Natural killer cell treated with Interleukin-12 subunit alpha and Interleukin-12 subunit beta and Interleukin-15 and Interleukin-18, amount 100 ng/mL, for 72 hours (primary cell): ENCODE measurements around the gene NMRK2. TPM values are rescaled to one million over a fixed set of nuclear protein-coding genes. Genes with fewer than 3 reads are reported as not detected.
"Not testable (repeated sequence)": the region's sequence is repeated elsewhere in the genome, so short reads cannot be mapped to it uniquely, and the experiment has no call there.

Experiments used
- ATAC-seq, 2 donors: fragments of 150-1000 bp; cut with Tn5 transposase in 1 of 2; sonication (Bioruptor Pico), chemical (Tn5 transposase) in 1 of 2; 2 replicates each; pipeline ENCODE4 v1.10.0; 2021
- DNase-seq: peaks from one replicate; pipeline ENCODE4 v3.0.0; 2022; ENCODE audit warnings: low spot score
- H3K27ac Mint-ChIP-seq, 2 donors: 1 replicate in 1 of 2; 2 replicates in 1 of 2; pipeline ENCODE4 v1.8.0; 2022; ENCODE audit warnings: mixed read lengths in 2 of 2, mild to moderate bottlenecking in 1 of 2, moderate library complexity in 1 of 2
- H3K27me3 Mint-ChIP-seq, 2 donors: 1 replicate in 1 of 2; 2 replicates in 1 of 2; pipeline ENCODE4 v1.8.0; 2022; ENCODE audit warnings: mixed read lengths in 2 of 2
- H3K36me3 Mint-ChIP-seq: one replicate; pipeline ENCODE4 v1.8.0; 2022; ENCODE audit warnings: mixed read lengths
- H3K4me1 Mint-ChIP-seq, 2 donors: 1 replicate in 1 of 2; 2 replicates in 1 of 2; pipeline ENCODE4 v1.8.0; 2022; ENCODE audit warnings: low read depth in 2 of 2, mixed read lengths in 2 of 2, mild to moderate bottlenecking in 1 of 2
- H3K4me3 Mint-ChIP-seq: one replicate; pipeline ENCODE4 v1.8.0; 2022; ENCODE audit warnings: mixed read lengths
- H3K9me3 Mint-ChIP-seq: 2 replicates; pipeline ENCODE4 v1.8.0; 2022; ENCODE audit warnings: mixed read lengths
- total RNA-seq, 2 donors: library from RNA; stranded (reverse); gene quantifications; one replicate each; pipeline ENCODE4 v1.2.3, GENCODE V29; 2022

Gene NMRK2
- not detected for total RNA-seq

GRCh38 chr19:3932931-3933810 lies at the start of gene NMRK2:
Gene NMRK2 (plus strand): TSS chr19:3933069. CDS start chr19:3933672, 603 bp downstream.
- Mint-ChIP-seq H3K27ac (no peak within 1 kb of the TSS), H3K9me3 (no peaks in the 10 kb centered on the region), H3K36me3 (no peaks in the 10 kb centered on the region), H3K4me3 (no peak within 1 kb of the TSS), H3K4me1 (no peaks in the 10 kb centered on the region), H3K27me3 (peaks cover 0 to 8% of the 10 kb centered on the region in 2 donors)
- DNase-seq (no peak), ATAC-seq (no peak)

GRCh38 chr19:3890591-3890990 lies 42.3 kb upstream of the NMRK2 start:
- Mint-ChIP-seq H3K9me3 (no peaks in the 10 kb centered on the region), H3K36me3 (no peaks in the 10 kb centered on the region), H3K27ac (no peak overlapping the region), H3K4me1 (no peaks in the 10 kb centered on the region), H3K4me3 (no peak overlapping the region), H3K27me3 (peaks cover 0 to 2% of the 10 kb centered on the region in 2 donors)
- DNase-seq, result no peak
- ATAC-seq, result no peak

GRCh38 chr19:3893509-3894179 lies 39.2 kb upstream of the NMRK2 start:
- H3K4me3 Mint-ChIP-seq, result no peak overlapping the region
- no peaks in the 10 kb centered on the region for H3K36me3 Mint-ChIP-seq
- ATAC-seq (no peak), DNase-seq (no peak)
- no peaks in the 10 kb centered on the region for H3K9me3 Mint-ChIP-seq
- H3K4me1 Mint-ChIP-seq, result peaks cover 6% of the 10 kb centered on the region in 2 donors
- H3K27me3 Mint-ChIP-seq, result peaks cover 0 to 2% of the 10 kb centered on the region in 2 donors
- H3K27ac Mint-ChIP-seq, result no peak overlapping the region

- H3K4me3 Mint-ChIP-seq, ATAC-seq: not testable (repeated sequence)
These were observed 37.9 kb upstream of the NMRK2 start for GRCh38 chr19:3894959-3895358.

GRCh38 chr19:3895788-3896187 lies 37.1 kb upstream of the NMRK2 start:
- Mint-ChIP-seq H3K27ac (no peak overlapping the region), H3K4me3 (no peak overlapping the region), H3K36me3 (no peaks in the 10 kb centered on the region), H3K4me1 (peaks cover 6 to 8% of the 10 kb centered on the region in 2 donors), H3K9me3 (no peaks in the 10 kb centered on the region), H3K27me3 (peaks cover 0 to 2% of the 10 kb centered on the region in 2 donors)
- ATAC-seq, result no peak
- no peak for DNase-seq

More at GRCh38 chr19:3894959-3895358, 37.9 kb upstream of the NMRK2 start:
- not testable (repeated sequence) for H3K4me1 Mint-ChIP-seq, H3K36me3 Mint-ChIP-seq, H3K27ac Mint-ChIP-seq, H3K9me3 Mint-ChIP-seq, H3K27me3 Mint-ChIP-seq, DNase-seq

- Mint-ChIP-seq H3K27ac (no peak overlapping the region), H3K9me3 (no peaks in the 10 kb centered on the region), H3K36me3 (no peaks in the 10 kb centered on the region), H3K4me3 (peak overlapping the region; percentile 13), H3K27me3 (peaks cover 0 to 2% of the 10 kb centered on the region in 2 donors), H3K4me1 (peaks cover 6 to 8% of the 10 kb centered on the region in 2 donors)
- ATAC-seq, result peak; percentile 80 to 82
- no peak for DNase-seq
These were observed 34.9 kb upstream of the NMRK2 start for GRCh38 chr19:3897936-3898335.

- Mint-ChIP-seq H3K9me3 (no peaks in the 10 kb centered on the region), H3K4me3 (peak overlapping the region; percentile 13), H3K27me3 (peaks cover 0 to 2% of the 10 kb centered on the region in 2 donors), H3K4me1 (peaks cover 6 to 8% of the 10 kb centered on the region in 2 donors), H3K36me3 (no peaks in the 10 kb centered on the region), H3K27ac (no peak overlapping the region)
- no peak for ATAC-seq
- DNase-seq, result no peak
These were observed 34.4 kb upstream of the NMRK2 start for GRCh38 chr19:3898426-3898825.

- peaks cover 6 to 8% of the 10 kb centered on the region in 2 donors for H3K4me1 Mint-ChIP-seq
- no peaks in the 10 kb centered on the region for H3K9me3 Mint-ChIP-seq
- H3K4me3 Mint-ChIP-seq, result no peak overlapping the region
- no peak overlapping the region for H3K27ac Mint-ChIP-seq
- no peaks in the 10 kb centered on the region for H3K36me3 Mint-ChIP-seq
- no peak for DNase-seq
- H3K27me3 Mint-ChIP-seq, result peaks cover 0 to 4% of the 10 kb centered on the region in 2 donors
- no peak for ATAC-seq
These were observed 33.2 kb upstream of the NMRK2 start for GRCh38 chr19:3899531-3900294.

GRCh38 chr19:3902317-3902973 lies 30.4 kb upstream of the NMRK2 start:
- Mint-ChIP-seq H3K36me3 (no peaks in the 10 kb centered on the region), H3K27ac (no peak overlapping the region), H3K4me1 (peaks cover 6 to 8% of the 10 kb centered on the region in 2 donors), H3K4me3 (no peak overlapping the region), H3K9me3 (no peaks in the 10 kb centered on the region), H3K27me3 (peaks cover 0 to 2% of the 10 kb centered on the region in 2 donors)
- ATAC-seq (no peak), DNase-seq (no peak)

GRCh38 chr19:3904233-3904632 lies 28.6 kb upstream of the NMRK2 start:
- Mint-ChIP-seq H3K9me3 (no peaks in the 10 kb centered on the region), H3K27me3 (peaks cover 0 to 2% of the 10 kb centered on the region in 2 donors)

GRCh38 chr19:3907626-3908265 lies 25.1 kb upstream of the NMRK2 start:
- no peaks in the 10 kb centered on the region for H3K9me3 Mint-ChIP-seq
- ATAC-seq (peak in 1 of 2 donors; percentile 4), DNase-seq (no peak)
- H3K27me3 Mint-ChIP-seq, result peaks cover 0 to 2% of the 10 kb centered on the region in 2 donors
- no peak overlapping the region for H3K4me3 Mint-ChIP-seq
- no peak overlapping the region for H3K27ac Mint-ChIP-seq
- no peaks in the 10 kb centered on the region for H3K36me3 Mint-ChIP-seq
- H3K4me1 Mint-ChIP-seq, result no peaks in the 10 kb centered on the region

More at GRCh38 chr19:3904233-3904632, 28.6 kb upstream of the NMRK2 start:
- DNase-seq, result no peak
- no peak for ATAC-seq
- Mint-ChIP-seq H3K27ac (no peak overlapping the region), H3K4me3 (no peak overlapping the region), H3K4me1 (no peaks in the 10 kb centered on the region), H3K36me3 (no peaks in the 10 kb centered on the region)

- Mint-ChIP-seq H3K4me3 (no peak overlapping the region), H3K36me3 (no peaks in the 10 kb centered on the region), H3K27ac (no peak overlapping the region), H3K4me1 (no peaks in the 10 kb centered on the region), H3K9me3 (no peaks in the 10 kb centered on the region), H3K27me3 (peaks cover 0 to 2% of the 10 kb centered on the region in 2 donors)
- DNase-seq (no peak), ATAC-seq (no peak)
These were observed 24.4 kb upstream of the NMRK2 start for GRCh38 chr19:3908266-3909054.
